ENCODE data around the gene GNG4.

The GNG4 gene

GRCh38 chr1:235586992-235587391 is 62.6 kb downstream of the GNG4 start:
- no peak for ATAC-seq
- TF ChIP-seq ZNF70 (CRISPR knock-in tag; IDR thresholded peaks at IDR 0.05) (no peak), ISL1 (CRISPR knock-in tag; IDR thresholded peaks at IDR 0.05) (no peak), GLIS3 (CRISPR knock-in tag; IDR thresholded peaks at IDR 0.05) (no peak), ESRRG (CRISPR knock-in tag; IDR thresholded peaks at IDR 0.05) (no peak), PPARA (CRISPR knock-in tag; IDR thresholded peaks at IDR 0.05; ENCODE audit: borderline replicate concordance) (no peak), ZNF565 (CRISPR knock-in tag; conservative IDR thresholded peaks at IDR 0.05; ENCODE audit: low read depth) (no peak), ZFP30 (CRISPR knock-in tag; IDR thresholded peaks at IDR 0.05) (no peak), ARNTL (CRISPR knock-in tag; IDR thresholded peaks at IDR 0.05; ENCODE audit: borderline replicate concordance, low read depth) (no peak), TCF4 (CRISPR knock-in tag; IDR thresholded peaks at IDR 0.05; ENCODE audit: borderline replicate concordance) (no peak), TOX (CRISPR knock-in tag; IDR thresholded peaks at IDR 0.05; ENCODE audit: borderline replicate concordance) (no peak)
- TF ChIP-seq, protein P1, sequence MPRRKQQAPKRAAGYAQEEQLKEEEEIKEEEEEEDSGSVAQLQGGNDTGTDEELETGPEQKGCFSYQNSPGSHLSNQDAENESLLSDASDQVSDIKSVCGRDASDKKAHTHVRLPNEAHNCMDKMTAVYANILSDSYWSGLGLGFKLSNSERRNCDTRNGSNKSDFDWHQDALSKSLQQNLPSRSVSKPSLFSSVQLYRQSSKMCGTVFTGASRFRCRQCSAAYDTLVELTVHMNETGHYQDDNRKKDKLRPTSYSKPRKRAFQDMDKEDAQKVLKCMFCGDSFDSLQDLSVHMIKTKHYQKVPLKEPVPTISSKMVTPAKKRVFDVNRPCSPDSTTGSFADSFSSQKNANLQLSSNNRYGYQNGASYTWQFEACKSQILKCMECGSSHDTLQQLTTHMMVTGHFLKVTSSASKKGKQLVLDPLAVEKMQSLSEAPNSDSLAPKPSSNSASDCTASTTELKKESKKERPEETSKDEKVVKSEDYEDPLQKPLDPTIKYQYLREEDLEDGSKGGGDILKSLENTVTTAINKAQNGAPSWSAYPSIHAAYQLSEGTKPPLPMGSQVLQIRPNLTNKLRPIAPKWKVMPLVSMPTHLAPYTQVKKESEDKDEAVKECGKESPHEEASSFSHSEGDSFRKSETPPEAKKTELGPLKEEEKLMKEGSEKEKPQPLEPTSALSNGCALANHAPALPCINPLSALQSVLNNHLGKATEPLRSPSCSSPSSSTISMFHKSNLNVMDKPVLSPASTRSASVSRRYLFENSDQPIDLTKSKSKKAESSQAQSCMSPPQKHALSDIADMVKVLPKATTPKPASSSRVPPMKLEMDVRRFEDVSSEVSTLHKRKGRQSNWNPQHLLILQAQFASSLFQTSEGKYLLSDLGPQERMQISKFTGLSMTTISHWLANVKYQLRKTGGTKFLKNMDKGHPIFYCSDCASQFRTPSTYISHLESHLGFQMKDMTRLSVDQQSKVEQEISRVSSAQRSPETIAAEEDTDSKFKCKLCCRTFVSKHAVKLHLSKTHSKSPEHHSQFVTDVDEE (CRISPR knock-in tag; IDR thresholded peaks at IDR 0.05) = no peak
- TF ChIP-seq, protein P2, sequence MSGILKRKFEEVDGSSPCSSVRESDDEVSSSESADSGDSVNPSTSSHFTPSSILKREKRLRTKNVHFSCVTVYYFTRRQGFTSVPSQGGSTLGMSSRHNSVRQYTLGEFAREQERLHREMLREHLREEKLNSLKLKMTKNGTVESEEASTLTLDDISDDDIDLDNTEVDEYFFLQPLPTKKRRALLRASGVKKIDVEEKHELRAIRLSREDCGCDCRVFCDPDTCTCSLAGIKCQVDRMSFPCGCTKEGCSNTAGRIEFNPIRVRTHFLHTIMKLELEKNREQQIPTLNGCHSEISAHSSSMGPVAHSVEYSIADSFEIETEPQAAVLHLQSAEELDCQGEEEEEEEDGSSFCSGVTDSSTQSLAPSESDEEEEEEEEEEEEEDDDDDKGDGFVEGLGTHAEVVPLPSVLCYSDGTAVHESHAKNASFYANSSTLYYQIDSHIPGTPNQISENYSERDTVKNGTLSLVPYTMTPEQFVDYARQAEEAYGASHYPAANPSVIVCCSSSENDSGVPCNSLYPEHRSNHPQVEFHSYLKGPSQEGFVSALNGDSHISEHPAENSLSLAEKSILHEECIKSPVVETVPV (CRISPR knock-in tag; IDR thresholded peaks at IDR 0.05) = no peak

GRCh38 chr1:235586413-235586812 is 63.2 kb downstream of the GNG4 start:
- ATAC-seq = no peak
- TF ChIP-seq ARNTL (CRISPR knock-in tag; IDR thresholded peaks at IDR 0.05; ENCODE audit: borderline replicate concordance, low read depth) = no peak
- TF ChIP-seq ZC3H10 (CRISPR knock-in tag; IDR thresholded peaks at IDR 0.05) = no peak
- TF ChIP-seq GLIS3 (CRISPR knock-in tag; IDR thresholded peaks at IDR 0.05) = no peak
- no peak for TF ChIP-seq PPARA (CRISPR knock-in tag; IDR thresholded peaks at IDR 0.05; ENCODE audit: borderline replicate concordance)

- no peak for ATAC-seq
- TF ChIP-seq TOX (CRISPR knock-in tag; IDR thresholded peaks at IDR 0.05; ENCODE audit: borderline replicate concordance) (no peak), ISL1 (CRISPR knock-in tag; IDR thresholded peaks at IDR 0.05) (no peak), PPARA (CRISPR knock-in tag; IDR thresholded peaks at IDR 0.05; ENCODE audit: borderline replicate concordance) (no peak), GLIS3 (CRISPR knock-in tag; IDR thresholded peaks at IDR 0.05) (no peak), ZFP30 (CRISPR knock-in tag; IDR thresholded peaks at IDR 0.05) (no peak), TCF4 (CRISPR knock-in tag; IDR thresholded peaks at IDR 0.05; ENCODE audit: borderline replicate concordance) (no peak), ZFP3 (CRISPR knock-in tag; IDR thresholded peaks at IDR 0.05) (no peak), ZC3H10 (CRISPR knock-in tag; IDR thresholded peaks at IDR 0.05) (no peak), OSR1 (CRISPR knock-in tag; IDR thresholded peaks at IDR 0.05) (no peak), ZNF8 (CRISPR knock-in tag; IDR thresholded peaks at IDR 0.05) (no peak), ZNF70 (CRISPR knock-in tag; IDR thresholded peaks at IDR 0.05) (no peak), ESRRG (CRISPR knock-in tag; IDR thresholded peaks at IDR 0.05) (no peak), CSDC2 (CRISPR knock-in tag; IDR thresholded peaks at IDR 0.05) (no peak)
- TF ChIP-seq, protein P3, sequence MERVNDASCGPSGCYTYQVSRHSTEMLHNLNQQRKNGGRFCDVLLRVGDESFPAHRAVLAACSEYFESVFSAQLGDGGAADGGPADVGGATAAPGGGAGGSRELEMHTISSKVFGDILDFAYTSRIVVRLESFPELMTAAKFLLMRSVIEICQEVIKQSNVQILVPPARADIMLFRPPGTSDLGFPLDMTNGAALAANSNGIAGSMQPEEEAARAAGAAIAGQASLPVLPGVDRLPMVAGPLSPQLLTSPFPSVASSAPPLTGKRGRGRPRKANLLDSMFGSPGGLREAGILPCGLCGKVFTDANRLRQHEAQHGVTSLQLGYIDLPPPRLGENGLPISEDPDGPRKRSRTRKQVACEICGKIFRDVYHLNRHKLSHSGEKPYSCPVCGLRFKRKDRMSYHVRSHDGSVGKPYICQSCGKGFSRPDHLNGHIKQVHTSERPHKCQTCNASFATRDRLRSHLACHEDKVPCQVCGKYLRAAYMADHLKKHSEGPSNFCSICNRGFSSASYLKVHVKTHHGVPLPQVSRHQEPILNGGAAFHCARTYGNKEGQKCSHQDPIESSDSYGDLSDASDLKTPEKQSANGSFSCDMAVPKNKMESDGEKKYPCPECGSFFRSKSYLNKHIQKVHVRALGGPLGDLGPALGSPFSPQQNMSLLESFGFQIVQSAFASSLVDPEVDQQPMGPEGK (CRISPR knock-in tag; IDR thresholded peaks at IDR 0.05; ENCODE audit: borderline replicate concordance) = no peak
- TF ChIP-seq, protein P4, sequence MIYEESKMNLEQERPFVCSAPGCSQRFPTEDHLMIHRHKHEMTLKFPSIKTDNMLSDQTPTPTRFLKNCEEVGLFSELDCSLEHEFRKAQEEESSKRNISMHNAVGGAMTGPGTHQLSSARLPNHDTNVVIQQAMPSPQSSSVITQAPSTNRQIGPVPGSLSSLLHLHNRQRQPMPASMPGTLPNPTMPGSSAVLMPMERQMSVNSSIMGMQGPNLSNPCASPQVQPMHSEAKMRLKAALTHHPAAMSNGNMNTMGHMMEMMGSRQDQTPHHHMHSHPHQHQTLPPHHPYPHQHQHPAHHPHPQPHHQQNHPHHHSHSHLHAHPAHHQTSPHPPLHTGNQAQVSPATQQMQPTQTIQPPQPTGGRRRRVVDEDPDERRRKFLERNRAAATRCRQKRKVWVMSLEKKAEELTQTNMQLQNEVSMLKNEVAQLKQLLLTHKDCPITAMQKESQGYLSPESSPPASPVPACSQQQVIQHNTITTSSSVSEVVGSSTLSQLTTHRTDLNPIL (CRISPR knock-in tag; IDR thresholded peaks at IDR 0.05; ENCODE audit: low read depth) = no peak
- TF ChIP-seq, protein P5, sequence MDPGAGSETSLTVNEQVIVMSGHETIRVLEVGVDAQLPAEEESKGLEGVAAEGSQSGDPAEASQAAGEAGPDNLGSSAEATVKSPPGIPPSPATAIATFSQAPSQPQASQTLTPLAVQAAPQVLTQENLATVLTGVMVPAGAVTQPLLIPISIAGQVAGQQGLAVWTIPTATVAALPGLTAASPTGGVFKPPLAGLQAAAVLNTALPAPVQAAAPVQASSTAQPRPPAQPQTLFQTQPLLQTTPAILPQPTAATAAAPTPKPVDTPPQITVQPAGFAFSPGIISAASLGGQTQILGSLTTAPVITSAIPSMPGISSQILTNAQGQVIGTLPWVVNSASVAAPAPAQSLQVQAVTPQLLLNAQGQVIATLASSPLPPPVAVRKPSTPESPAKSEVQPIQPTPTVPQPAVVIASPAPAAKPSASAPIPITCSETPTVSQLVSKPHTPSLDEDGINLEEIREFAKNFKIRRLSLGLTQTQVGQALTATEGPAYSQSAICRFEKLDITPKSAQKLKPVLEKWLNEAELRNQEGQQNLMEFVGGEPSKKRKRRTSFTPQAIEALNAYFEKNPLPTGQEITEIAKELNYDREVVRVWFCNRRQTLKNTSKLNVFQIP (CRISPR knock-in tag; IDR thresholded peaks at IDR 0.05; ENCODE audit: borderline replicate concordance, low read depth) = no peak
Measured at GRCh38 chr1:235584973-235585372, 64.6 kb downstream of the GNG4 start.
